Erythroblast (primary cell): Measurements from ENCODE around the gene COL13A1.

ENCODE experiments used
- GATA1 ChIP-seq: IDR thresholded peaks from 2 replicates; pipeline ENCODE4 v1.6.1; 2011; ENCODE audit warnings: low read depth, mild to moderate bottlenecking, control low read depth, low read length, moderate library complexity
- POLR2A ChIP-seq: IDR thresholded peaks from 2 replicates; pipeline ENCODE4 v1.6.1; 2011; ENCODE audit warnings: mild to moderate bottlenecking, low read length

DNA sequence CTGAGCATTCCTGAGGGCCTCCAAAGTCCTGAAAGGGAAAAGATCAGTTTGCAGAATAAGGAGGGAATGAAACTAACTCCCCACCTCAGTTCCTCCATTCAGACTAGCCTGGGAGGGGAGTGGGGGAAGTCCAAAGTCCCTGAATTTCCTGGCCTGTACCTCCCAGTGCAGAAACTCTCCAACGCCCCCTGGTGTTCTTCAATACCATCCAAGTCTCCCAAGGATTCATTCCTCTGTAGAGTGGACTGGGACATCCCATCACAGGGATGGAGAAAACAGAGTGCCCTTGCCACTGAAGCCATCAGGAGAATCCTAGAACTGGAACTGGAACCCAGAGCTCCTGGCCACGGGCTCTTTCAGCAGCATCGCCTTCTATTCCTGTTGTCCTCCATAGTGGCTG lies 1.6 kb upstream of the COL13A1 start:
- no peak for TF ChIP-seq POLR2A
- TF ChIP-seq GATA1: no peak
